ELR (cell line): ENCODE results near the gene CCDC73.
"Not testable (repeated sequence)": the region's sequence is repeated elsewhere in the genome, so short reads cannot be mapped to it uniquely, and the experiment has no call there.

Source experiments
- DNase-seq: peaks from one replicate; pipeline ENCODE4 v3.0.0-alpha.2; 2015; ENCODE audit warnings: low read depth

CCDC73 gene

GRCh38 chr11:32705309-32706033, 89.0 kb downstream of the CCDC73 start:
- DNase-seq, result no peak

GRCh38 chr11:32704775-32705174, 89.7 kb downstream of the CCDC73 start:
- no peak for DNase-seq

GRCh38 chr11:32704261-32704660, 90.2 kb downstream of the CCDC73 start:
- DNase-seq, result no peak

- DNase-seq, result no peak
Measured at GRCh38 chr11:32701616-32702015, 92.8 kb downstream of the CCDC73 start.

GRCh38 chr11:32698579-32698978, 95.9 kb downstream of the CCDC73 start:
- DNase-seq, result peak; percentile 20

- no peak for DNase-seq
Measured at GRCh38 chr11:32671051-32671450, 123.4 kb downstream of the CCDC73 start.

GRCh38 chr11:32659672-32660071, 134.8 kb downstream of the CCDC73 start:
- peak; percentile 40 for DNase-seq

- DNase-seq, result peak; percentile 90
Measured at GRCh38 chr11:32658639-32659406, 135.6 kb downstream of the CCDC73 start.

GRCh38 chr11:32643526-32643925, 150.9 kb downstream of the CCDC73 start:
- DNase-seq, result peak; percentile 83

- no peak for DNase-seq
Measured at GRCh38 chr11:32641361-32641760, 153.1 kb downstream of the CCDC73 start.

GRCh38 chr11:32635819-32636218, 158.6 kb downstream of the CCDC73 start:
- DNase-seq, result no peak

GRCh38 chr11:32630844-32631243, 163.6 kb downstream of the CCDC73 start:
- DNase-seq, result no peak

- DNase-seq, result no peak
Measured at GRCh38 chr11:32616903-32617302, 177.6 kb downstream of the CCDC73 start.

- DNase-seq, result peak; percentile 24
Measured at GRCh38 chr11:32615422-32615821, 179.0 kb downstream of the CCDC73 start.

- DNase-seq, result no peak
Measured at GRCh38 chr11:32613500-32614151, 180.8 kb downstream of the CCDC73 start.

- no peak for DNase-seq
Measured at GRCh38 chr11:32610797-32611352, 183.6 kb downstream of the CCDC73 start.

GRCh38 chr11:32608826-32609225, 185.6 kb downstream of the CCDC73 start:
- DNase-seq, result not testable (repeated sequence)

- DNase-seq, result no peak
Measured at GRCh38 chr11:32606220-32606619, 188.2 kb downstream of the CCDC73 start.

GRCh38 chr11:32602657-32603415, 191.6 kb downstream of the CCDC73 start:
- DNase-seq, result no peak

GRCh38 chr11:32597921-32598320, 196.5 kb downstream of the CCDC73 start:
- DNase-seq, result no peak

GRCh38 chr11:32596114-32596513, 198.3 kb downstream of the CCDC73 start:
- not testable (repeated sequence) for DNase-seq

GRCh38 chr11:32594272-32594671, 200.2 kb downstream of the CCDC73 start:
- DNase-seq, result no peak
